Epithelial cell of prostate (primary cell): ENCODE data around the gene GTF2F1.
"Not testable (repeated sequence)": the region's sequence is repeated elsewhere in the genome, so short reads cannot be mapped to it uniquely, and the experiment has no call there.

Experiments used
- DNase-seq: peaks from one replicate; pipeline ENCODE4 v3.0.0-alpha.2; 2011; ENCODE audit warnings: low read depth, low spot score
- H3K27ac ChIP-seq: fragments of 450-650 bp; 2 replicates; pipeline ENCODE4 v1.5.1; 2017; ENCODE audit warnings: mild to moderate bottlenecking

Gene GTF2F1

DNA sequence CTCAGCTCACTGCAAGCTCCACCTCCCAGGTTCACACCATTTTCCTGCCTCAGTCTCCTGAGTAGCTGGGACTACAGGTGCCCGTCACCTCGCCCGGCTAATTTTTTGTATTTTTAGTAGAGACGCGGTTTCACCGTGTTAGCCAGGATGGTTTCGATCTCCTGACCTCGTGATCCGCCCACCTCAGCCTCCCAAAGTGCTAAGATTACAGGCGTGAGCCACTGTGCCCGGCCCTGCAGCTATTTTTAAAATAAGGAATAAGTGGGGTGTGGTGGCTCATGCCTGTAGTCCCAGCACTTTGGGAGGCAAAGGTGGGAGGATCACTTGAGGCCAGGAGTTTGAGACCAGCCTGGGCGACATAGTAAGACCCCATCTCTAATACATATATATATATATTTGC is 32.5 kb downstream of the GTF2F1 start:
- not testable (repeated sequence) for H3K27ac ChIP-seq, DNase-seq

DNA sequence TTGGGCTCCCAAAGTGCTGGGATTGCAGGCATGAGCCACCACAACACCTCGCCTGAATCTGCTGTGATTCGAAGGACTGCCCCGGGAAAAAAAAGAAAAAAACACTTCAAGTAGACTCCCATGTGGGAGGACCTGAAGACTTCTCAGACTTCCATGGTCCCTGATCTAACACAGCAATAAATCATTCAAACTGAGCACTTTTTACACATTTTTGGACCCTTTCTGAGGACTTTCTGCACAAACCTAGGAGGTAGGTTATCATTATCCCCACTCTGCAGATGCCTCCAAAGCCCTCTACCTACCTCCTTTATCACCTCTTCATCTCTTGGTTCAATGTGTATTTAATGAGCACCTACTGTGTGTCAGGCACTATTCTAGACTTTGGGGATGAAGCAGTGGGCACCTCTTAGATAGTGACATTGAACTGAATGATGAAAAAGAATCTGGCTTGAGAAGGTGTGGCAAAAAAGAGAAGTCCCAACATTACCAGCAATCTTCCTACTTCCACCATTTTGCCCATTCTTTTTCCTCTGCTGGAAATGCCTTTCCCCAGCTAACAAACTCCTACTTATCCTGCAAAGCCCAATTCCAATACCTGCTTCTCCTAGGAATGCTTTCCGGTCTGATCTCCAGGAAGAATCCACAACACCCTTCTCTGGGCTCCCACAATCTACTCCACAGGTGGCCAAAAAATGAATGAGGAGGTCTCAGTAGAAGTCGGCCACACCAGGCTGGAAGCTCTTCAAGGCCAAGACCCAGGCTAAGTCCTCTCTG is 33.2 kb downstream of the GTF2F1 start:
- H3K27ac ChIP-seq, result no peak overlapping the region
- DNase-seq, result no peak

DNA sequence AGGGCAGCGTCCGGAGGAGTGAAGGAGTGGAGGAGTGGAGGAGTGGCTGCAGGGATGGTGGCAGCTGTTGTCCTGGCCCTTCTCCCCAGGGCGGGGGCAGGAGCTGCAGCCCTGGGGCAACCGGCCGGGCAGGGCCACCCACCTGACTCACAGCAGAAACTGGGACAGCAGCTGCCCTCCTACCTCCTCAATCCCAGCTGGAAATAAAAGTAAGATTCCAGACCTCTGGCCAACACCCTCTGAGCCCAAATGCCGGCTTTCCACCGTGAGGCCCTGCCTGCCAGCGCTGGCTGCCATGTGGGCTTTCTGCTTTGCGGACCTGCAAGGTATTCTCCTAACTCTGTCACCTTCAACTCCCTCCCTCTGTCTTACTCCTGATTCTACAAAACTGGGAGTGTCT is 35.0 kb downstream of the GTF2F1 start:
- no peak for DNase-seq
- no peak overlapping the region for H3K27ac ChIP-seq

DNA sequence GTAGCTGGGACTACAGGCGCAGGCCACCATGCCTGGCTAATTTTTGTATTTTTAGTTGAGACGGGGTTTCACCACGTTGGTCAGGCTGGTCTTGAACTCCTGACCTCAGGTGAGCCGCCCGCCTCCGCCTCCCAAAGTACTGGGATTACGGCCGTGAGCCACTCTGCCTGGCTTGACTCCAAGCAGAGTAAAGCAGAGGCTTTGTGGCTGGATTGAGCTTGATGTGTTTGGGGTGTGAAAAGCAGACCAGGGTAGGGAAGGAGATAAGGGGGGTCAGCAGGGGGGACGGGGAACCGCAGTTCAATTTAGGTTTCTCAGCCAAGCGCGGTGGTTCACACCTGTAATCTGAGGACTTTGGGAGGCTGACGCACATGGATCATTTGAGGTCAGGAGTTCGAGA is 35.8 kb downstream of the GTF2F1 start:
- no peak for DNase-seq
- H3K27ac ChIP-seq, result no peak overlapping the region

GRCh38 chr19:6355321-6356040 is 37.5 kb downstream of the GTF2F1 start:
- DNase-seq, result not testable (repeated sequence)

DNA sequence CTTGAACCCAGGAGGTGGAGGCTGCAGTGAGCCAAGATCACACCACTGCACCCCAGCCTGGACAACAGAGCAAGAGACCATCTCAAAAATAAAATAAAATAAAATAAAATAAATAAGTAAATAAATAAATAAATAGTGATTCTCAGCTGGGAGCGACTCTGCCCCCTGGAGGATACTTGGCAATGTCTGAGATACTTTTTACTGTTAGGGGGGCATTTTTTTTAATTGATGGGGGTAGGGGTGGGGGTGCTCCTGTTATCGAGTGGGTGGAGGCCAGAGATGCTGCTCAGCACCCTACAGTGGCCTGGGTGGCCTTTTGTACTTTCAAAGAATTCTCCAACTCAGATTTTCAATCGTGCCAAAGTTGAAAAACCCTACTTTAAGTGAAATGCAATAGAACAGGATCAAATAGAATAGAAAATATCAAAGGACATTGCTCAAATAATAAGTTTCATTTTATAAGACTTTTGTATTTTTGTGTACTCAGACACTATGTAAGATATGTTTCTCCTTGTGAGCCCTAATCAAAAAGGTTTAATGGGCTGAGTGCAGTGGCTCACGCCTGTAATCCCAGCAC is 38.8 kb downstream of the GTF2F1 start:
- no peak for DNase-seq

More at GRCh38 chr19:6355321-6356040, 37.5 kb downstream of the GTF2F1 start:
- H3K27ac ChIP-seq, result not testable (repeated sequence)

GRCh38 chr19:6352381-6353165 is 40.4 kb downstream of the GTF2F1 start:
- no peak overlapping the region for H3K27ac ChIP-seq
- DNase-seq, result peak; percentile 22

More for the DNA sequence above, 38.8 kb downstream of the GTF2F1 start:
- no peak overlapping the region for H3K27ac ChIP-seq

- DNase-seq, result no peak
Measured at GRCh38 chr19:6350688-6351087, 42.3 kb downstream of the GTF2F1 start.

DNA sequence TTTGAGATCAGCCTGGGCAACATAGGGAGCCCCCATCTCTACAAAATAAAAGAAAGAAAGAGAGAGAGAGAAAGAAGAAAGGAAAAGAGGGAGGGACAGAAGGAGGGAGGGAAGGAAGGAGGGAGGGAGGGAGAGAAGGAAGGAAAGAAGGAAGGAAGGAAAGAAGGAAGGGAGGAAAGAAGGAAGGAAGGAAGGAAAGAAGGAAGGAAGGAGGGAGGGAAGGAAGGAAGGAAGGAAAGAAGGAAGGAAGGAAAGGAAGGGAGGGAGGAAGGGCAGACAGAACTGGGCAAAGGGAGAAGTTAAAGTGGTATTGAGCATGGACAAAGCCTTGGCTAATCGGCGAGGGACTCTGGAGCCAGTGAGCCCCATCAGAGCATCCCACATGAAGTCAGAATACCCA is 43.7 kb downstream of the GTF2F1 start:
- not testable (repeated sequence) for H3K27ac ChIP-seq, DNase-seq

More at GRCh38 chr19:6350688-6351087, 42.3 kb downstream of the GTF2F1 start:
- H3K27ac ChIP-seq, result no peak overlapping the region

DNA sequence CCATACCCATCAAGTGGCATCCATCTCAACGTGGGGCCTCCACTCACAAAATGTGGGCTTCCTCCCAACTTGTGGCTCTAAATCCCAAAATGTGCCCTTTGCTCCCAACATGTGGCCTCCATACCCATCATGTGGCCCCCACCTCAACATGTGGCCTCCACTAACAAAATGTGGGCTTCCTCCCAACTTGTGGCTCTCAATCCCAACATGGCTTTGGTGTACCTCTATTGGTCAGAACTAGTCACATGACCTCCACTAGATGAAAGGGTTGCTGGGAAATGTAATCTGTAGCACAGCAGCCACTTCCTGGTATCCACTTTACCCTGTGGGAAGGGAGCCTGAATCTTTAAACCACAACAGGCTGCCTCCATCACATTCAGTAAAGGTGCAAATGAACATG is 49.5 kb downstream of the GTF2F1 start:
- H3K27ac ChIP-seq, result no peak overlapping the region
- no peak for DNase-seq

GRCh38 chr19:6340493-6341201 is 52.3 kb downstream of the GTF2F1 start:
- no peak for DNase-seq
- H3K27ac ChIP-seq, result no peak overlapping the region

DNA sequence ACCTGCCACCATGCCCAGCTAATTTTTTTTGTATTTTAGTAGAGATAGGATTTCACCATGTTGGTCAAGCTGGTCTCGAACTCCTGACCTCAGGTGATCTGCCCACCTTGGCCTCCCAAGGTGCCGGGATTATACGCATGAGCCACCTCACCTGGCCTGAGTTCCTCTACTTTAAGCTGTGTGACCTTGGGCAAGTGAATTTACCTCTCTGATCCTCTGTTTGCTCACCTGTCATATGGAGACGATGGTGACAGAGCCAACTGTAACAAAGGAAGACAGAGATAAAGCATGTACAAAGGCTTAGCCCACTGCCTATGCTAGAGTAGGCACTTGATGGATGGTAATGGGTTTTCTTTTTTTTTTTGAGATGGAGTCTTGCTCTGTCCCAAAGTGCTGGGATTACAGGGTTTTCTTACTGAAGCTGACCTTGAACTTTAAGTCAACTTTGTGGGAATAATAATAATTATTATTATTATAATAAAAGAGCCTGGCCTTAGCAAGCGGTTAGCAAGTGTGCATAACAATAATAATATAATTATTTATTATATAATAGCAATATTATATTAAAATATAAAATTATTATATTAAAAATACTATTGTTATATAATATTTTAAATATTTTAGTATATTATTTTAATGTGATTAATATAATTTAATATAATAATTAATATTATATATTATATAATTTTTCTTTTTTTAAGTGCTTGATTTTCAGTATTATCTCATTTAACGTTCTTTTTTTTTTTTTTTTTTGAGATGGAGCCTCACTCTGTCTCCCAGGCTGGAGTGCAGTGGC is 58.3 kb downstream of the GTF2F1 start:
- no peak overlapping the region for H3K27ac ChIP-seq
- no peak for DNase-seq

DNA sequence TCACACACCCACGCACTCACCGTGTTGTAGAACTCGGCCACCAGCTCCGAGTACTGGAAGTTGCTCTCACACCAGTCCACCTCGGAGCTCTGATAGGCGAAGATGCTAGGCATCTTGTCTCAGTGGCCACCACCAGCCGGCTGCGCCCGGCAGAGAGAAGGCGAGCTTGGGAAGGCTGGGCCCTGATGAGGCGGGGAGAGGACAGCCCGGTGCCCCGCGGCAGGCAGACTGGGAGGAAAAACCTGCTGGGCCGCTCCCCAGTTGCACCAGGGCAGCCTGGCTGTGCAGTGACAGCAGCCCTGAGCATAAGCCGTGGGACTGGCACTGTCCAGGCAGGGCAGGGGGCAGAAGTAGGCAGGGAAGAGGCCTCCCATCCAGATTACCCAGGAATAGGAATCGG is 59.5 kb downstream of the GTF2F1 start, which contains the start of gene ACER1:
Gene ACER1 (minus strand): TSS at position 174 of the 400 bp plus-strand sequence. CDS start 61 bp downstream, at position 113.
- no peak for DNase-seq
- no peak within 1 kb of the TSS for H3K27ac ChIP-seq
